ENCODE data around the gene SFXN3. TPM values are rescaled to one million over a fixed set of nuclear protein-coding genes. Genes with fewer than 3 reads are reported as not detected.

SFXN3 gene
- total RNA-seq, 2 experiments from 2014 or later, result 12.6 to 13.9 TPM

DNA sequence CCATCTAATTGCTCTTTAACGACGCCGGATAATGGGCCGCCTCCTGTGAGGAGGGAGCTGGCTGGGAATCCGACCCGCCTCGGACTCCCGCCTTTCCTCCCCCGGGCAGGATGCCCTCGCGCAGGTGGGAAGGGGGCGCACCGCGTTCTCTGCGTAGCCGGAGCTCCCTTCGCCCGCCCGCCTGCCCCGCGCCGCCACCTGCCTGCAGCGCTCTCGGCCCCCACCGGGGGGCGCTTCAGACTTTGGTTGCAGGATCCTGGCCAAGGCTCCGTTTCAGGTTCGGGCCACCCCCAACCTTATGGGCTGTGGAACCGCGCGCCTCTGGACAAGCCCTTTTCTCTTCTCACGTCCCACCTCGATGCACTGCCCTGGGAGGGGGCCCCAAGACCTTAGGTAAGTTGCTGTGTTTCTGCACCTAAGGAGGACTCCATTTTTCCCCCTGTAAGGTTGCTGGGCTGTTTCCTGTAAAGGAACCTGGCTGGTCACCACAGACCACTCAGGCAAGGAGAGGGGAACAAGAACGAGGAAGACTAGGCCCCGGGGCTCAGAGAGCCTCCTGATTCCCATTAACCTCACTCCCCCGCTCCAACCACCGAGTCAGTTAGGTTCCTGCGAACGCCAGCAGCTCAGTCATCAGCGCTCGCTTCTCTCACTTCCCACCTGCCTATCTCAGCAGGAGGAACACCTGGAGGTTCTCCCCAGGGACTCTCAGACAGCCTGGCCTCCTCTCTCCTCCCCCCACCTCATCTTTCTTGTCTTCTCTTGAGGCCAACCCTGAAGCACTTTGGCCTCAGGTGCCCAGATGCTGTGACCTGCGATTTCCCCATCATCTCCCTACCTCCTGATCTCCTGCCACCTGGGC is 19.4 kb downstream of the SFXN3 start:
- H3K27me3 Mint-ChIP-seq, result peaks cover 57% of the 10 kb centered on the region
- H3K9me3 Mint-ChIP-seq, result no peaks in the 10 kb centered on the region
- H3K36me3 Mint-ChIP-seq, result no peaks in the 10 kb centered on the region
- peaks cover 3% of the 10 kb centered on the region for H3K4me1 Mint-ChIP-seq
- no peak overlapping the region for H3K4me3 Mint-ChIP-seq
- peak; percentile 81 for DNase-seq
- H3K27ac Mint-ChIP-seq, result no peak overlapping the region

DNA sequence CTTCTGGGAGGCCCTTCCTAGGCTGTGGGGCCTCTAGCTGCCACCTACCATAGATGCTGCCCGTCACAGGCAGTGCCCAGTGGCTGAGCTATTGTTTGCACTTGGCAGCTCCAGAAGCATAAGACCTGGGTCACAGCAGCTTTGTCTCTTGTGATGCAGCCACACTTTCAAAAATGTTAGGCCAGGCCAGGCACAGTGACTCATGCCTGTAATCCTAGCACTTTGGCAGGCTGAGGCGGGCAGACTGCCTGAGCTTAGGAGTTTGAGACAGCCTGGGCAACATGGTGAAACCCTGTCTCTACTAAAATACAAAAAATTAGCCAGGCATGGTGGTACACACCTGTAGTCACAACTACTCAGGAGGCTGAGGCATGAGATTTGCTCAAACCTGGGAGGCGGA is 21.3 kb downstream of the SFXN3 start:
- no peak overlapping the region for H3K4me3 Mint-ChIP-seq
- H3K27me3 Mint-ChIP-seq, result peaks cover 42% of the 10 kb centered on the region

GRCh38 chr10:101053516-101053915 is 22.5 kb downstream of the SFXN3 start:
- DNase-seq, result no peak
- H3K4me1 Mint-ChIP-seq, result peaks cover 3% of the 10 kb centered on the region
- H3K36me3 Mint-ChIP-seq, result peaks cover 2% of the 10 kb centered on the region
- no peak overlapping the region for H3K27ac Mint-ChIP-seq
- H3K27me3 Mint-ChIP-seq, result peaks cover 30% of the 10 kb centered on the region
- no peak overlapping the region for H3K4me3 Mint-ChIP-seq
- H3K9me3 Mint-ChIP-seq, result no peaks in the 10 kb centered on the region

More for the DNA sequence above, 21.3 kb downstream of the SFXN3 start:
- peaks cover 3% of the 10 kb centered on the region for H3K4me1 Mint-ChIP-seq
- DNase-seq, result no peak
- no peaks in the 10 kb centered on the region for H3K9me3 Mint-ChIP-seq
- peaks cover 2% of the 10 kb centered on the region for H3K36me3 Mint-ChIP-seq
- no peak overlapping the region for H3K27ac Mint-ChIP-seq

GRCh38 chr10:101054351-101054750 is 23.3 kb downstream of the SFXN3 start:
- Mint-ChIP-seq H3K36me3 (peaks cover 2% of the 10 kb centered on the region), H3K9me3 (no peaks in the 10 kb centered on the region), H3K4me3 (no peak overlapping the region), H3K4me1 (peaks cover 4% of the 10 kb centered on the region), H3K27ac (no peak overlapping the region), H3K27me3 (peaks cover 22% of the 10 kb centered on the region)
- DNase-seq, result no peak

DNA sequence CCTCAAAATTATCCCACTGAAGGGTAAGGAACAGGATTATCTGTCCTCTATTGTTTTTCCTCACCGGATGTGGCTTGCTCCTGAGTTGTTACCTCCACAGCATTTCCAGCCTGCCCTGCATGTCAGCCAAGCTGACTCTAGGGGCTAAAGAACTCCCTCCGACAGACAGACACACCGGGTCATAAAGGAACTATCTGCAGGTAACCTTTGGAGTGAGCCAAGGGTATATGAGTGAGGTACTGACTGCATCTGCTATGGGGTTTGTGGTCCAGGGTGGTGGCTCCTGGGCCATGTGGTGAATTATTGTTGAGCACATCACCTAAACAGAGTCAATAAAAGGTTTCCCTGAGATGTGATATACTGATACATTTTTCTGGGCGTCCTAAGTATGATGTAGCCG is 23.8 kb downstream of the SFXN3 start:
- no peak overlapping the region for H3K27ac Mint-ChIP-seq
- peaks cover 16% of the 10 kb centered on the region for H3K27me3 Mint-ChIP-seq
- no peak for DNase-seq
- peaks cover 2% of the 10 kb centered on the region for H3K36me3 Mint-ChIP-seq
- no peaks in the 10 kb centered on the region for H3K9me3 Mint-ChIP-seq
- no peak overlapping the region for H3K4me3 Mint-ChIP-seq
- peaks cover 9% of the 10 kb centered on the region for H3K4me1 Mint-ChIP-seq

DNA sequence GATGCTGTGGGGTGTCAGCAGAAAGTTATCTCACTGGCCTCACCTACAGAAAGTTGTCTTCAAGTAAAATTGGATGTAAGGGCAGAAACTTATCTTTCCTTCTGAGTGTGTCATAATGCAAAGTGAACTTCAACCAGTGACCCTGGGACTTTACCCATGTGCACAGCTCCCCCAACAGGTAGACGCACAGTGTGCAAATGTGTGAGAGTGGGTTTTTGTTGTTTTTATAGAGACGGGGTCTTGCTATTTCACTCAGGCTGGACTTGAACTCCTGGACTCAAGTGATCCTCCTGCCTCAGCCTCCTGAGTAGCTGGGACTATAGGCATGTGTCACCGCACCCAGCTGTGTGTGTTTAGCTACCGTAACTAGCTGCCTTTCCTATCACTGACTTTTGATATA is 24.4 kb downstream of the SFXN3 start:
- Mint-ChIP-seq H3K4me3 (no peak overlapping the region), H3K36me3 (peaks cover 2% of the 10 kb centered on the region), H3K9me3 (no peaks in the 10 kb centered on the region), H3K4me1 (peaks cover 9% of the 10 kb centered on the region), H3K27me3 (peaks cover 11% of the 10 kb centered on the region), H3K27ac (no peak overlapping the region)
- DNase-seq, result no peak

- peaks cover 2% of the 10 kb centered on the region for H3K36me3 Mint-ChIP-seq
- H3K4me1 Mint-ChIP-seq, result peaks cover 8% of the 10 kb centered on the region
- no peaks in the 10 kb centered on the region for H3K9me3 Mint-ChIP-seq
- peaks cover 4% of the 10 kb centered on the region for H3K27me3 Mint-ChIP-seq
- no peak overlapping the region for H3K27ac Mint-ChIP-seq
- DNase-seq, result no peak
- no peak overlapping the region for H3K4me3 Mint-ChIP-seq
Observed at GRCh38 chr10:101056365-101057151, 25.5 kb downstream of the SFXN3 start.

DNA sequence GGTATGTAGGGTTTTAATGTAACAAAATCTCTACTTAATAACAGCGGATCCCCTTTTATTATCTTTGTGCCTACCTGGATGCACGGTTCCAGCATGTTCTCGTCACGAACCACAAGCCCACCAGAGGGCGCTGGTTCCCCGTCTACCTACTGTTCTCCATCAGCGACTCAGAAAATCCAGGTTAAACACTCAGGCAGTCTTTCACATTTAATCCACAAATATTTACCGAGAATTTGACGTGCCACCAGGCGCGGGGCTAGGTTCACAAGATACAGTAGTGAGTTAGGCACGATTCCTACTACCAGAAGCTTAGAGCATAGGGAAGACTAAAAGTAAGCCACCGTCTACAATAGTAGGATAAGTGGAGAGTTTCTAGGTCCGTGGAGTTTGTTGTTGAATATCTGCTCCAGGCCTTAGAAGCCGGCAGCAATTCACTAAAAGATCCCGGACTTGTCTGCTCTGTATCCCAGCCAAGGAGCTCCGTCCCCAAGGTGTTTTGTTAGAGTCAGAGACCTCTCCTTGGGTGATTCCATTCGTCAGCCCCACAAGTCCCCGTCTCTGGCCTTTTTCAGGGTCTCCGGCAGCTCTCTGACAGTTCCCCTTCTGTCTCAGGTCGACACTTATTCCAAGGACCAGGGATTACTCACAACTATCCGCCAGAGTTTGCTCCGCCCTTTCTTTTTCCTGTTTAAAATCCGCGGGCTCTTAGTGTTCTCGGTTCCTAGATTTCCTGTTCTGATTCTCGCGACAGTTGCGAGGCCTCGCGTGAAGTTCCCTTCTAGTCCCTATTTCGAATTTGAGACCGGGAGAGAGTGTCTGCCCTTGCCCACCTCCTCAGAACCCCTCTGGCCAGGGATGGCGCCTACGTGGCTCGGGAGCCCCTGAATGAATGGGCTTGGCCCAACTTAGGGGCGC is 29.3 kb downstream of the SFXN3 start:
- Mint-ChIP-seq H3K4me3 (peak overlapping the region; percentile 97), H3K27ac (peak overlapping the region; percentile 91), H3K36me3 (peaks cover 2% of the 10 kb centered on the region), H3K27me3 (peaks cover 38% of the 10 kb centered on the region), H3K9me3 (no peaks in the 10 kb centered on the region), H3K4me1 (peaks cover 18% of the 10 kb centered on the region)
- peak; percentile 82 for DNase-seq

GRCh38 chr10:101060951-101061623 is 30.1 kb downstream of the SFXN3 start:
- peaks cover 46% of the 10 kb centered on the region for H3K27me3 Mint-ChIP-seq
- H3K4me3 Mint-ChIP-seq, result peak overlapping the region; percentile 97
- peaks cover 22% of the 10 kb centered on the region for H3K4me1 Mint-ChIP-seq
- peak; percentile 92 for DNase-seq
- peaks cover 2% of the 10 kb centered on the region for H3K36me3 Mint-ChIP-seq
- H3K27ac Mint-ChIP-seq, result peak overlapping the region; percentile 91
- no peaks in the 10 kb centered on the region for H3K9me3 Mint-ChIP-seq

DNA sequence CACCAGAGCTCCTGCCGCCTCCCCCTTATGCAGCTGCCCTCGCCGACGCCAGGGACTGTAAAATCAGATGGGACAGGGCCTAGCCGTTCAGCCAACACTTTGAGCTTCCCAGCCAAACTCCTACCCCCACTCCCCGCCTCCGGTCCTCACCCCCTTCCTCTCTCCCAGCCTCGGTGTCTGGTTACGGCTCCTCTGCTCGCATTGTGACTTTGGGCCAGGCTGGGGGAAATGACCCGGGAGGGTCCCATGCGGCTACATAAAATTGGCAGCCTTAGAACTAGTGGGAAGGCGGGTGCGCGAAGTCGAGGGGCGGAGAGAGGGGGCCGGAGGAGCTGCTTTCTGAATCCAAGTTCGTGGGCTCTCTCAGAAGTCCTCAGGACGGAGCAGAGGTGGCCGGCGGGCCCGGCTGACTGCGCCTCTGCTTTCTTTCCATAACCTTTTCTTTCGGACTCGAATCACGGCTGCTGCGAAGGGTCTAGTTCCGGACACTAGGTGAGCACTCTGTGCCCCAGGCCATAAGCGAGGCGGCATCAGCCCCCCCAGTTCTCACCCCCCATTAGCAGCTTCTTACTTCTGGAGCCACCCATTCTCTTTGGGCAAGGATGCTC is 30.7 kb downstream of the SFXN3 start, which contains the start of gene KAZALD1:
Gene KAZALD1 (plus strand): TSS at position 366 of the 608 bp plus-strand sequence. CDS start 604 bp downstream, outside the sequence.
- peak within 1 kb of the TSS; percentile 97 for H3K4me3 Mint-ChIP-seq
- no peak for DNase-seq
- H3K9me3 Mint-ChIP-seq, result no peaks in the 10 kb centered on the region
- peak within 1 kb of the TSS; percentile 91 for H3K27ac Mint-ChIP-seq
- H3K36me3 Mint-ChIP-seq, result peaks cover 2% of the 10 kb centered on the region
- peaks cover 49% of the 10 kb centered on the region for H3K27me3 Mint-ChIP-seq
- H3K4me1 Mint-ChIP-seq, result peaks cover 24% of the 10 kb centered on the region

DNA sequence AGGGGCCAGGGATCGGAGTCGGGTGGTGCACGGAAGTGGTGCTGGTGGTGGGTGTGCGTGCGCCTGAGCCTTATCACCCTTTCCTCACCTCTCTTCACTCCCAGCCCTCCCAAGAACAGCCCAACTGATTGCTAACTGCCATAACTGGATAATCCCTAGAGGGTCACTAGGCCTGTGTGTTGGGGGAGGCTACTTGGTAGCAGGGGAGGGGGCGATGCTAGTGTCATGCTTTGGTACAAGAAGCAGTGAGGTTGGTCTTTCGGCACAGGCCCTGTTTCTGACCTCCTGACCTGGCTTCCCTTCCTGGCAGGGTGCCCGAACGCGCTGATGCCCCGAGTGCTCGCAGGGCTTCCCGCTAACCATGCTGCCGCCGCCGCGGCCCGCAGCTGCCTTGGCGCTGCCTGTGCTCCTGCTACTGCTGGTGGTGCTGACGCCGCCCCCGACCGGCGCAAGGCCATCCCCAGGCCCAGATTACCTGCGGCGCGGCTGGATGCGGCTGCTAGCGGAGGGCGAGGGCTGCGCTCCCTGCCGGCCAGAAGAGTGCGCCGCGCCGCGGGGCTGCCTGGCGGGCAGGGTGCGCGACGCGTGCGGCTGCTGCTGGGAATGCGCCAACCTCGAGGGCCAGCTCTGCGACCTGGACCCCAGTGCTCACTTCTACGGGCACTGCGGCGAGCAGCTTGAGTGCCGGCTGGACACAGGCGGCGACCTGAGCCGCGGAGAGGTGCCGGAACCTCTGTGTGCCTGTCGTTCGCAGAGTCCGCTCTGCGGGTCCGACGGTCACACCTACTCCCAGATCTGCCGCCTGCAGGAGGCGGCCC is 31.4 kb downstream of the SFXN3 start:
- no peak overlapping the region for H3K27ac Mint-ChIP-seq
- peak; percentile 67 for DNase-seq
- peaks cover 55% of the 10 kb centered on the region for H3K27me3 Mint-ChIP-seq
- H3K4me1 Mint-ChIP-seq, result peaks cover 24% of the 10 kb centered on the region
- H3K4me3 Mint-ChIP-seq, result peak overlapping the region; percentile 51
- no peaks in the 10 kb centered on the region for H3K9me3 Mint-ChIP-seq
- no peaks in the 10 kb centered on the region for H3K36me3 Mint-ChIP-seq

DNA sequence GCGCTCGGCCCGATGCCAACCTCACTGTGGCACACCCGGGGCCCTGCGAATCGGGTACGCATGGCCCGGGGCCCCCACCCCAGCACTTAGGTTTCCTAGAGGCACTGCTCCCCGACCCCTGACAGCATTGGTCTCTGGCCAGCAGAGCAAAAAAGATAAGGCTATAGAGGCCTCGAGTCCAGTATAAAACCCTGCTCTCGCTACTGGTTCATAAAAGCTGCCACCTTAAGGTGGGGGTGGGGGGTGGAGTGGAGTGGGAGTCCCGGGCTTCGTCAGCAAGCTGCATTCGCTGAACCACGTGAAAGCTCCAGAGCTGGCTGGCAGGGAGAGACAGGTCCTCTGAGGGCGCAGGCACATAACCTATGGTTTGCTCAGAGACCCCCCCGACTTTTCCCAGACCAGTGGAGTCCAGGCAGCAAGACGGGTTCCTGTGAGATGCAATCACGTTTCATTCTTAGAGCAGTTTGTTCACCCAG is 32.1 kb downstream of the SFXN3 start:
- no peaks in the 10 kb centered on the region for H3K36me3 Mint-ChIP-seq
- no peak for DNase-seq
- H3K27me3 Mint-ChIP-seq, result peaks cover 59% of the 10 kb centered on the region
- no peak overlapping the region for H3K27ac Mint-ChIP-seq
- no peak overlapping the region for H3K4me3 Mint-ChIP-seq
- H3K9me3 Mint-ChIP-seq, result no peaks in the 10 kb centered on the region
- peaks cover 27% of the 10 kb centered on the region for H3K4me1 Mint-ChIP-seq
